Mesothelial cell of epicardium (in vitro differentiated cells): ENCODE data around the gene BLTP2. TPM values are rescaled to one million over a fixed set of nuclear protein-coding genes. Genes with fewer than 3 reads are reported as not detected.

Source experiments
- DNase-seq, 2 experiments: peaks; one replicate each; pipeline ENCODE4 v3.0.0; 2021; ENCODE audit warnings: low spot score in 2 of 2; ENCODE audit not compliant: unreplicated experiment in 2 of 2
- H3K27ac Mint-ChIP-seq: 2 replicates; pipeline ENCODE4 v1.8.0; 2021; ENCODE audit warnings: mixed read lengths
- H3K27me3 Mint-ChIP-seq: 2 replicates; pipeline ENCODE4 v1.8.0; 2021; ENCODE audit warnings: low read depth, mixed read lengths
- H3K36me3 Mint-ChIP-seq: 2 replicates; pipeline ENCODE4 v1.8.0; 2021; ENCODE audit warnings: mixed read lengths
- H3K4me1 Mint-ChIP-seq: 2 replicates; pipeline ENCODE4 v1.8.0; 2021; ENCODE audit warnings: mixed read lengths
- H3K4me3 Mint-ChIP-seq: 2 replicates; pipeline ENCODE4 v1.8.0; 2021; ENCODE audit warnings: mild to moderate bottlenecking, moderate library complexity, mixed read lengths
- H3K9me3 Mint-ChIP-seq: 2 replicates; pipeline ENCODE4 v1.8.0; 2021; ENCODE audit warnings: mixed read lengths
- CTCF ChIP-seq: fragments of 200-600 bp; sonication (generic); IDR thresholded peaks from one replicate; pipeline ENCODE4 v1.5.0; 2021; ENCODE audit warnings: antibody characterized with exemption; ENCODE audit not compliant: unreplicated experiment
- total RNA-seq: library from RNA; stranded (reverse); gene quantifications from 3 replicates; pipeline ENCODE4 v1.2.1, GENCODE V29; 2021

The BLTP2 gene
- total RNA-seq, 1 donor from 2014 or later = 155 TPM

DNA sequence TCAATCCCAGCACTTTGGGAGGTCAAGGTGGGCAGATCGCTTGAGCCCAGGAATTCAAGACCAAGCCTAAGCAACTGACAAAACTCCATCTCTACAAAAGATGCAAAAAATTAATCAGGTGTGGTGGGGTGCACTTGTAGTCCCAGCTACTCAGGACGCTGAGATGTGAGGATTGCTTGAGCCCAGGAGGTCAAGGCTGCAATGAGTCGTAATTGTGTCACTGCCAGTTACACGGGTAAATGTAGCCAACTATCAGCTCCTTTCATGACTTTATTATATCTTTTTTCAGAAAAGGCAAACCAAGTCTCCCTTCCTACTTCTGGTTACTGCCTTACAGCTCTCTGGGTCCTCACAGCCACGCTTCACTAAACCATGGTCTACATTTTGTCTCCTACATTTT lies 12.8 kb upstream of the BLTP2 start:
- Mint-ChIP-seq H3K9me3 (peaks cover 9% of the 10 kb centered on the region), H3K4me1 (peaks cover 15% of the 10 kb centered on the region), H3K36me3 (peaks cover 30% of the 10 kb centered on the region), H3K27ac (no peak overlapping the region), H3K4me3 (no peak overlapping the region), H3K27me3 (no peaks in the 10 kb centered on the region)
- no peak for TF ChIP-seq CTCF
- no peak for DNase-seq

DNA sequence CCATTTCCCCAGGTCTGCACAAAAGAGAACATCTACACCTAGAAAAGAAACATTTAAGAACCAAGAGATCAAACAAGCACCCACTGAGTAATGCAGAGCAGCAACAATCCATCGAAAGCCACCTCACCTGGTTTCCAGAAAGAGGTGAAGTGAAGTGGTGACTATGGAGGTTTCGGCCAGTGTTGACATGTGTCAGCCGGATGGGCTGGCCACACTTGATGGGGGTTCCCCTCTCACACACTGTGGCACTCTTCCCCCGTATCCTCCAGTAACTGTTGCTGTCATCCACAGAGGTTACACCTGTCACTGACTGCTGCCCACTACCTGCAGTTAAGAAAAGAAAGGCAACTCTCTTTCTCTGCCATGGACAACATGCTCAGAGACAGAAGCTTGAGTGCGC lies 10.2 kb upstream of the BLTP2 start:
- Mint-ChIP-seq H3K4me1 (peaks cover under 1% of the 10 kb centered on the region), H3K27ac (no peak overlapping the region), H3K4me3 (no peak overlapping the region), H3K36me3 (peaks cover 28% of the 10 kb centered on the region), H3K27me3 (no peaks in the 10 kb centered on the region), H3K9me3 (peaks cover 4% of the 10 kb centered on the region)
- TF ChIP-seq CTCF = no peak
- DNase-seq = no peak

DNA sequence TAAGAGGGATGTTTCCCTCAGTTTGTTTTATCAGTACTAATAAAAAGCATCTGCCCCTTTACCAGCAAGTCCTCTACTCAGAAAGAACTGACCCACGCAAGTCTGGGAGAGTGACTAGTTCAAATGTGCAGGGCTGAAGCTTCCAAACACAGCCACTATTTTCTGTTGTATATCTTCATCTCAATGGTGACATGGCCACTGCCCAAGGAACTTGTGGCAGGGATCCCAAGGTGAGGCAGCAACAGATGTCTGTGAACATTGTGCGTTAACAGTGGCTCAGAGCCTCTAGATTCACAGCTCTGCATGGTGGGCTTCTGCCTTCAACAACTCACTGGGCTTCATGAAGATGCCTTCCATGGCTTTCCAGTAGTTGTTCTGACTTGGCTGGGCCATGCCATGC lies 3.7 kb upstream of the BLTP2 start:
- TF ChIP-seq CTCF = no peak
- Mint-ChIP-seq H3K27me3 (no peaks in the 10 kb centered on the region), H3K27ac (no peak overlapping the region), H3K4me1 (peaks cover 25% of the 10 kb centered on the region), H3K4me3 (no peak overlapping the region), H3K9me3 (no peaks in the 10 kb centered on the region), H3K36me3 (peaks cover 14% of the 10 kb centered on the region)
- DNase-seq = no peak

DNA sequence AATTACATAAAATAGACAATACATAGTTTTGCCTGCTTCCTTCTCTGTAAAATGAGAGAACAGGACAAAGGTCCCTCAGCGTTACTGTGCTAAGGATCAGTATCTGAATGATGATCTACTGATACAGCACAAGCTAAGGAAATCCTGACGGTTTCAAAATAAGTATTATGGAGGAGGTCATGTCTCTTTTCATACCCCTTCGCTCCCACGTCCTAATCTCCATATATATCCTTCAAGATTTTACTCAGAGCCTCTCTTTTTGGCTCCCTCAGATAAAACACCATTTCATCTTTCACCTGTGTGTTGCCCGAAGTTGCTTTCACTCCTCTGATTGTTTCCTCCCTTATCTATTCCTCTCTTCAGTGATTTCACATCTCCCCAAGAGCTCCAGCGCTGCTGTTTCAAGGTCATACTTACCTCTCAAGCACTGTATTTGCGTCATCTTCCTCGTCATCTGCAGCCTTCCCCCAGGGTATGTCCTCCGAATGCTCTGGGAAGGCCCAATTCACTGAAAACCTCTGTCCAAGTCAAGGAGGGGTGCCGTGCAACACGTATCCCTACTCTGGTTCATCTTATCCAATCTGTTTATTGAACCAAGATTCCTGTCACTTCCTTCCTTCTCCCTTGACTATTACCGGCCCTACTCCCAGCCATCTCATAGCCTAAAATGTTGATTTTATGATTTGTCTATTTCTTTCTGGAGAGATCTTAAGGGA lies 1.2 kb upstream of the BLTP2 start:
- Mint-ChIP-seq H3K36me3 (peaks cover 18% of the 10 kb centered on the region), H3K4me3 (peak overlapping the region; percentile 83), H3K9me3 (no peaks in the 10 kb centered on the region), H3K27me3 (no peaks in the 10 kb centered on the region), H3K27ac (peak overlapping the region; percentile 73), H3K4me1 (peaks cover 29% of the 10 kb centered on the region)
- no peak for DNase-seq
- no peak for TF ChIP-seq CTCF

- Mint-ChIP-seq H3K27me3 (no peaks in the 10 kb centered on the region), H3K4me1 (peaks cover 29% of the 10 kb centered on the region), H3K36me3 (peaks cover 19% of the 10 kb centered on the region), H3K27ac (peak overlapping the region; percentile 73), H3K9me3 (no peaks in the 10 kb centered on the region), H3K4me3 (peak overlapping the region; percentile 83)
- TF ChIP-seq CTCF = no peak
- DNase-seq = no peak
These were observed 600 bp upstream of the BLTP2 start for GRCh38 chr17:28645576-28645939.
